HG02840 (cell line): ENCODE results near the gene DSP.

ENCODE experiments used
- ATAC-seq: cut with Tn5 transposase; IDR thresholded peaks from one replicate; pipeline ENCODE4 v1.9.1; 2021; ENCODE audit warnings: mild to moderate bottlenecking, moderate library complexity, moderate number of reproducible peaks; ENCODE audit not compliant: unreplicated experiment, low FRiP score

Gene DSP, protein sequence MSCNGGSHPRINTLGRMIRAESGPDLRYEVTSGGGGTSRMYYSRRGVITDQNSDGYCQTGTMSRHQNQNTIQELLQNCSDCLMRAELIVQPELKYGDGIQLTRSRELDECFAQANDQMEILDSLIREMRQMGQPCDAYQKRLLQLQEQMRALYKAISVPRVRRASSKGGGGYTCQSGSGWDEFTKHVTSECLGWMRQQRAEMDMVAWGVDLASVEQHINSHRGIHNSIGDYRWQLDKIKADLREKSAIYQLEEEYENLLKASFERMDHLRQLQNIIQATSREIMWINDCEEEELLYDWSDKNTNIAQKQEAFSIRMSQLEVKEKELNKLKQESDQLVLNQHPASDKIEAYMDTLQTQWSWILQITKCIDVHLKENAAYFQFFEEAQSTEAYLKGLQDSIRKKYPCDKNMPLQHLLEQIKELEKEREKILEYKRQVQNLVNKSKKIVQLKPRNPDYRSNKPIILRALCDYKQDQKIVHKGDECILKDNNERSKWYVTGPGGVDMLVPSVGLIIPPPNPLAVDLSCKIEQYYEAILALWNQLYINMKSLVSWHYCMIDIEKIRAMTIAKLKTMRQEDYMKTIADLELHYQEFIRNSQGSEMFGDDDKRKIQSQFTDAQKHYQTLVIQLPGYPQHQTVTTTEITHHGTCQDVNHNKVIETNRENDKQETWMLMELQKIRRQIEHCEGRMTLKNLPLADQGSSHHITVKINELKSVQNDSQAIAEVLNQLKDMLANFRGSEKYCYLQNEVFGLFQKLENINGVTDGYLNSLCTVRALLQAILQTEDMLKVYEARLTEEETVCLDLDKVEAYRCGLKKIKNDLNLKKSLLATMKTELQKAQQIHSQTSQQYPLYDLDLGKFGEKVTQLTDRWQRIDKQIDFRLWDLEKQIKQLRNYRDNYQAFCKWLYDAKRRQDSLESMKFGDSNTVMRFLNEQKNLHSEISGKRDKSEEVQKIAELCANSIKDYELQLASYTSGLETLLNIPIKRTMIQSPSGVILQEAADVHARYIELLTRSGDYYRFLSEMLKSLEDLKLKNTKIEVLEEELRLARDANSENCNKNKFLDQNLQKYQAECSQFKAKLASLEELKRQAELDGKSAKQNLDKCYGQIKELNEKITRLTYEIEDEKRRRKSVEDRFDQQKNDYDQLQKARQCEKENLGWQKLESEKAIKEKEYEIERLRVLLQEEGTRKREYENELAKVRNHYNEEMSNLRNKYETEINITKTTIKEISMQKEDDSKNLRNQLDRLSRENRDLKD (N-terminal part only)

DNA sequence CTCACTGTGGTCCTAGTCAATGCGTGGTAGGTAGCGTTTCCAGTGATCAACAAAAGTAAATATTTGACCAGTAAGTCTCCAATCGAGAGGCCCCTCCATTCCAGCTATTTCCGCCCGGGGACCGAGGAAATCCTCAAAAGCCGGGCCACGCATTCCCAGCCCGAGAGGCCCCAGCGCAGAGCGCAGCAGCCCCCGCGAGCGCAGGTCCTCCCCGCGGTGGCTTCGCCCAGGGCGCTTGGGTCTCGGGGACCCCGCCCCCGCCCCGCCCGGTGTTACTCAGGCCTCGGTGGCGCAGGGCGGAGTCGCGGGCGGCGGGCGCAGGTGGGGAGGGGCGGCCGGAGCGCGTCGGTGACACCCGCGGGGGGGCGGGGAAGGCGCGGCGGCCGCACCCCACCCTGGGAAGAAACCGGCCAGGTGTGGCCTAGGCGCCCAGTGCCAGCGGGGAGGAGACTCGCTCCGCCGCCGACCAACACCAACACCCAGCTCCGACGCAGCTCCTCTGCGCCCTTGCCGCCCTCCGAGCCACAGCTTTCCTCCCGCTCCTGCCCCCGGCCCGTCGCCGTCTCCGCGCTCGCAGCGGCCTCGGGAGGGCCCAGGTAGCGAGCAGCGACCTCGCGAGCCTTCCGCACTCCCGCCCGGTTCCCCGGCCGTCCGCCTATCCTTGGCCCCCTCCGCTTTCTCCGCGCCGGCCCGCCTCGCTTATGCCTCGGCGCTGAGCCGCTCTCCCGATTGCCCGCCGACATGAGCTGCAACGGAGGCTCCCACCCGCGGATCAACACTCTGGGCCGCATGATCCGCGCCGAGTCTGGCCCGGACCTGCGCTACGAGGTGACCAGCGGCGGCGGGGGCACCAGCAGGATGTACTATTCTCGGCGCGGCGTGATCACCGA is at the start of gene DSP:
Gene DSP, plus strand, starts transcription at position 497 of the 890 bp plus-strand sequence. Its CDS starts 245 bp downstream, at position 742.
- ATAC-seq: no peak

DNA sequence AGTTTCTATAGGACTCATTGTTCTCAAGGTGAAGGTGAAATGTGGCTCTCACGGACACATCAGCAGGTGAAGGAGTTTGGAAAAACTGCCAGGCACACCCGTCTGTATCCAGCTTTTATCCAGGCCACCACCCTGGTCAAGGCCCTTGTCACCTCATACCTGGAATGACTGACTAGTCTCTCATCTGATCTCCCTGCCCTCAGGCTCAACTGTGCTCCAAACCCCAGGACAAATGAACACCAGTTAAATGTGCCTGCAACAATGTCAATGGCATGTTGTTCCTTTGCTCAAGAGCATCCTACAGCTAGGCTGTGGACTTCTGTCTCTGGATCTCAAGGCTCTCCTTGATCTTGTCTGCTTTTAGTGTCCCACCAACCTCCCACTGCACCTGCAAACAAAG is 47.6 kb upstream of the DSP start:
- ATAC-seq: no peak

DNA sequence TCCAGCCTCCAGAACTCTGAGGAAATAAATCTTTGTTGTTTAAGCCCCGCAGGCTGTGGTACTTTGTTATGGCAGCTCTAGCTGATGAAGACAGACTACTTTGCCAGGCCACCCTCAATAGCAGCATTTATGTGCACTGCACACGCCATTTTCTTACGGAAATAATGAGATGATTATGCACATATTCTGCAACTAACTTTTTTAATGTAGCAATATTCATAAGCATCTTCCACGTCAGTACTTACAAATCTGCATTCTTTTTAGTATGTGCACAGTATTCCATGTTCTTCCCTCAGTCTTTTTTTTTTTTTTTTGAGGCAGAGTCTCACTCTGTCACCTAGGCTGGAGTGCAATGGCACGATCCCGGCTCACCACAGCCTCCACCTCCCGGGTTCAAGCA is 46.8 kb upstream of the DSP start:
- no peak for ATAC-seq

DNA sequence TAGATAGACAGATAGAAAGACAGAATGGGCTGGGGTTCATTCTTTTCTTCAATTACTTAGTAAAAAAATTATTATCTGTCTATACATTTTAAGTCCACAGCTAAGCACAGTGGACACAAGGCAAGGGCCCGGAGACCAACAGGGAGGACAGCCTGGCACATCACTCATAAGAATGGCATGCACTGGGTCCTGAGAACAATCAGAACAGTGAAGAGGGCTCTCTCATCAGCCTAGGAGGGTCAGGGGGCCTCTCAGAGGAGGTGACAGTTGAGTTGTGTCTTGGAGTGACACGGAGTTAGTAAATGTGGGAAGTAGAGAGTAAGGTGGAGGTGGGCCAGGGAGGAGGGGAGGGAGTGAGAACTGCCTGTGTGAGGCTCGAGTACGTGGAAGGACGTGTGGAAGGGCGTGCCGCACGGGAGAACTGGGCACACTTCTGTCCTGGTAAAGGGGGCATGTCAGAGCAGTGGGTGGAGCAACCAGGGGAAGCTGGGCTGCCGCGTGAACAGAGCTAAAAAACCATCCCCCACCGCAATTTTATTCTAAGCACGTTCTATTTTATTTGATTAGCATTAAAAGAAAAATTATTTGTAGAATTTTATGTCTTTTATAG is 45.1 kb upstream of the DSP start:
- no peak for ATAC-seq

DNA sequence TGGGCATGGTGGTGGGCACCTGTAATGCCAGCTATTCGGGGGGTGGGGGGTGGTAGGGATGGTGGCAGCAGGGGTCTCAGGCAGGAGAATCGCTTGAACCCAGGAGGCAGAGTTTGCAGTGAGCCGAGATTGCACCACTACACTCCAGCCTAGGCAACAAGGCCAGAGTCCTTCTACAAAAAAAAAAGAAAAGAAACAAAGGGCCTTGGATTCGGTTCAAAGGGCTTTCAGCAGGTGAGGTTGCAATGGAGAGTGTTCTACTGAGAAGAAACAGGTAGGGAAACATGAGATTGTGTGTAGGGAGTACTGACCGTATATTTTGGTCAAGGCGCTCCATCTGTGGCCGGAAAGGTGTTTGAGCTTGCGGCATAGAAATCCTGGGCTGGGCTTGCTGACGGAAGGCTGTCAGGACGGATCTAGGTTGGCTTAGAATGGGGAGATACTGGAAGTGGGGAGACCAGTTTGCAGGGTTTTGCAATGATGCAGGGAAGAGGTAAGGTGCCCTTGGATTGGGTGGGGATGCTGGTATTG is 40.7 kb upstream of the DSP start:
- ATAC-seq: no peak

DNA sequence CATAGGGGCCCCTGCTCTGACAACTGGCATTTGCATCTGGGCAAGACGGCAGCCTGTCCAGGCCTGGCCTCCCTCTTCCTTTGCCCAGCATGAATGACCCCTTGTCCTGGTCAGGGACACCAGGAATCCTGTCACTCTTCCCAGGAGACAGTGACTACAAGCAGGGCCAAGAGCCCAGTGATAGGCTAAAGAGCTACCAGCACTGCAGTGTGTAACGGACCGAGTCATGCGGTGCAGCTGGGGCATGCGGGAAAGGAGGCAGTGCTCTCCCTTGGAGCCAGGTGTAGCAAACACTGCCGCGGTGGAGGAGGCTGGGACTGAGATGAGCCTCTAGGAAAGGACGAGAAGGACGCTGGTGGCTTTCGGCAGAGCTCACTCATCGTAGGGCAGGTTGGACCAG is 38.7 kb upstream of the DSP start:
- ATAC-seq: no peak

DNA sequence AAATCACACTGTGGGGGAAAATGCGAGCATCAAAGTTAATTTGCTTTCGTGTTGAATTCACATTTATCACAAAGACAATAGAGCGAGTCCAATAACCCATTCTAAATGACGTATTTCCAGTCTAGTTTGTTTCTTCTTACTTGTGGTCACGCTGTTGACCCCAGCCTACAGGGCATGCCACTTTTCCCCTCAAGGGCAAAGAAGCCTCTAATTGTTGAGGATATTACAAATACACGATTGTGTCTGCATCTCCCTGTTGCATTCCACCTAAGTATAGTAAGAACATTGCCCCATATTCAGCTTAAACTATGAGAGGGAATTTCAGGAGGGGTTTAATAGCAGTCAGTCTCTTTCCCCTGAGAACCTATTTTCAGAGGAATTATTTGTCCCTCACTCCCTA is 37.4 kb upstream of the DSP start:
- ATAC-seq: no peak

DNA sequence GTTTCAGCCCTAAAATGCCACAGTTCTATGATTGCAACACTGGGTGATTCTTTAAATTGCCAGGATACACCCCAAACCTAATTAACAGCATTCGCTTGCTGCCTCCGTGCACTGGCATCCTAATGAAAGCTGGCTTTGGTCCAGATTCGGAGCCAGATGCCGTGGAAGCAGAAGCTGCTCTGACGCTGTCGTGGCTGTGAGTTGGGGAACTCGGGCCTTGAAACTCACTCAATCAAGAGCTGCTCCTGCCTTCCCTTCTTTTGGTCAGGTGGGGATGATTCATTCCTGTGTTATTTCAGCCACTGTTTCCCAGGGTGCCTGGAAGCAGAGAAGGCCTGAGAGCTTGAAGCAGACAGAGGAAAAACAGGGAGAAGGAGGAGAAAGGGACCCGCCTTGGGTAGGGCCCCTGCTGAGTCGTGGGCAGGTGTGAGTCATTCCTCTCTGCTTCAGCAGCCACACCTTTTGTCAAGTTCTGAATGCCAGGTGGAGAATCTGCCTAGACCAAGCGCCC is 36.2 kb upstream of the DSP start:
- ATAC-seq: no peak

DNA sequence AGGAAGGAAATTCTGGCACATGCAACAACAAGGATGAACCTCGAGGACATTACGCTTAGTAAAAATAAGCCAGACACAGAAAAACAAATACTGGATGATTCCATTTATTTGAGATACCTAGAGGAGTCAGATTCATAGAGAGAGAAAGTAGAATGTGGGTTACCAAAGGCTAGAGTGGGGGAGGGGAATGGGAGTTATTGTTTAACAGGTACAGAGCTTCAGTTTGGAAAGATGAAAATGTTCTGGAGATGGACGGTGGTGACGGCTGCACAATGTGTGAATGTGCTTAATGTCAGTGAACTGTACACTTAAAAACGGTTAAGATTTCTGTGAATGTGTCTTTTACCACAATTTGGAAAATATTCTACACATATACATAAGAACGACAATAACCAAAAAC is 33.9 kb upstream of the DSP start:
- no peak for ATAC-seq

DNA sequence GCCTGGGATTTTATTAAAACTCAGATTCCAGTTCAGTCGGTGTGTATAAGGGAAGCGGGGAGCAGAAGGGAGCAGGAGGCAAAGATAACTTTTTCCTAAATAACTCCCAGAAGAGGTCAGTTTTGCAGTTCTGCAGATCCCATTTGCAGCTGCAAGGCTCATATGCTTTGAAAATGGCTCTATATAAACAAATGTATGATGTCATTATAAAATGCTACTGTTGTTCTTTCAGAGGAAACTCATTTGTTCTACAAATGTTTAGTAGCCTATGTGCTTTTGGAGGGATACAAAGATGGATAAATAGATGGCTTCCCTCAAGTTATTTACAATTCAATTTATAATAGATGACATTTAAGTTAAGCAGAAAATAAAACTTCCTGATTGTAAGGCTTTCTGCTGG is 29.2 kb upstream of the DSP start:
- ATAC-seq: no peak

DNA sequence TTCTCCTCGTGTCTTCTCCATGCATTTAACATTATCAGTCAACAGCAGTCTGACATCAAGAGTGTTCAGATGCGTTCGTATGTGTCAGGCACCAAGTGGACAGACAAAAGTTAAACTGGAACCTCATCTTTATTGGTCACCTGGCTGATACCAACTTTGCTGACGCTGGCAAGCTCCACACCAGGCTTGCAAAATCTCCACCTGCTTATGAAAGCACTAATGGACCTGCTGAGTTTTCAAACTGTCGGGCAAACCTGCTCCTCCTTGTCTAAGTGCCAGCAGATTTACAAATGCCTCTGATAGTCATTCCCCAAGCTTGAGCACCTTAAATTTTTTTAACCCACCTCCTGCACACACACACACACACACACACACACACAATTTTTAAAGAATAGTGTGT is 27.9 kb upstream of the DSP start:
- no peak for ATAC-seq

DNA sequence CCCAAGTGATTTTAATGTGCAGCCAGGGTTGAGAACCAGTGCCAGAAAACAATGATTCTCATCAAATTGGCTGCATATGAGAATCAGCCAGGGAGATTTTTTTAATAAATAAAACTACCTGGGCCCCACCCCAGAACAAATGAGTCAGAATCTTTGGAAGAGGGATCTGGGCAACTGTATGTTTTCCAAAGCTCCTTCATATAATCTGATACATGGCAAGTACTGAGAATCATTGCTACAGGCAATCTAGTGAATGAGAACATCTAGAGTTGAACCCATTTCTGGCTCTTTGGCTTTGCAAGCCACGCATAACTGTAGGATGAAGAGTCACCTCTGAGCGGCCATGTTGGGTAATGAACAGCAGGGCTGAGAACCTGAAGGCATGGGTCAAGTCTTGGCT is 26.1 kb upstream of the DSP start:
- no peak for ATAC-seq

DNA sequence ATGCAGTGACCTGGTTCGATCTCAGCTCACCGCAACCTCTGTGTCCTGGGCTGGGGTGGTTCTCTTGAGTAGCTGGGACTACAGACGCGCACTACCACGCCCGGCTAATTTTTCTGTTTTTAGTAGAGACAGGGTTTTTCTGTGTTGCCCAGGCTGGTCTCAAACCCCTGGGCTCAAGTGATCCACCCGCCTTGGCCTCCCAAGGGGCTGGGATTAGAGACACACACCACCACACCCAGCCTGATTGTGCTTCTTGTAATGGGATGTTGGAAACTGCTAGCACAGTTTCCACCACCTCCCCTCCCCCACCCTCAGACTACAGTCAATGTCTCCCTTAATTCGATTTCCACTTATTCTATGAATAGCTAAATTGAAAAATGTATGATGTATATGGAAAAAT is 22.6 kb upstream of the DSP start:
- no peak for ATAC-seq

DNA sequence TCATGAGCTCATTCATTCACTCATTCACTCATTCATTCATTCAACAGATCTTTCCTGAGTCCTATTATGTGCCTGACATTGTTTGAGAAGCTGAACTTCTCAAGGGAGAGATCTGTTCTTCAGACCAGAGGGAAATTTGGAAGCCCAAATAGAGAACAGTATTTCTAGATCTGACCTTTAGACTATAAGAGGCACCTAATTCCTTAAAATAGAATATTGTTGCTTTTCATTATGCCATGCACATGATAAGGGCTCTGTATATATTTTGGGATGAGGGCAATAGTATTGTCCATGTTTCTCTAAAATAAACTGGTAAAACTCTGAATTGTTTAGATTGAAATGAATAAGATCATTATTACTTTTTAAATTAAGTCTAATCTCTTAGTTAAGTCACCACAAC is 18.6 kb upstream of the DSP start:
- no peak for ATAC-seq

DNA sequence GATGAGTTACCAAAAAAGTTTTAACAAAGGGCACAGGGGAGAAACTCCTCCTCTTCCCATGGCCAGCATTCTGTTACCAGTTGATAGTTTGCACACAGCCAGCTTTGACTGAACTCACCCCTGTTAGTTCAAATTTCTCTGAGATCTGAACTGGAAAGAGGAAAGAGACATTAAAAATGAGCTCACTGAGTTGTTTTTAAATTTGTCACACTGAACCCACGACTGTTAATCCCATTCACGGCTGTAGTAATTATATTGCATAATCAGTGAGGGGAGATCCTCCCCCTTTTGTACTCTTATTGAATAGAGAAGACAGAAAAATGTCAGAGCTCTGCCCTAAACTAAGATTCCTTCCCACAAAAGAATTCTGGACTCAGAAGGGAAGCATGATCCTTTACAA is 17.5 kb upstream of the DSP start:
- ATAC-seq: no peak

DNA sequence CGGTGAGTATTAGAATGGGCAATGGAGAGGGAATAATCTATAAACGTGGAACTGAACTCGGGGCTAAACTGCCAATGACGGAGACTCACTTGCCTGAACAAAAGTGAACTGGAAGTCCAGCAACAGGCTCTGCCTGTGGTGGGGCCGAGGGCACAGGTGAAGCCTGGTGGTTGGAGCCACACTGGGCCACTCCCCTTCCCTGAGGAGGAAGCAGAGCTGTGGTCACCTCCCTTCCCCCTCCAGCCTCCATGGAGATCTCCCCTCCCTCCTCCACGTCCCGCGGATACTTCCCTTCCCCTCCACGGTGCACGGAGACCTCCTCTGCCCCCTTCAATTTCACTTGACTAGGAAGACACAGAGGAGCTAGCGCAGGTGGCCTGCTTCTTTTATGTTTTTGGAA is 14.7 kb upstream of the DSP start:
- ATAC-seq: no peak

DNA sequence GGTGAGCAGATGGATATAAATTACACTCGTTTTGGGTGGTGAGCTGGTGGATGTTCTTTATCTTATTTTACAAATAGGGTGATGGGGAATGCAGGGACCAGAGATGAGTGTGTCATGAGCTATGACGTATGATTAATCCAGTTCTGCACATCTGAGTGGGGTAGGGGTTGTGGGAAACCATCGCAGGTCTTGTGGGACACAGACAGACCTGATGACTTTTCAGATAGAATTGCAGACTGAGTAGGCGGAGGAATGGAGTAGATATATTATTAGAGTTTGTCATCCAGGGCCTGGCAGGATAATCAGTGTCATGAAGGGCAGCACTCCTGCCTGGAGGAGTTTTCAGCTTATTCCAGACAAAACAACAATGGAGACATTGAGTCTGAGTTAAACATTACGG is 12.9 kb upstream of the DSP start:
- ATAC-seq: no peak

DNA sequence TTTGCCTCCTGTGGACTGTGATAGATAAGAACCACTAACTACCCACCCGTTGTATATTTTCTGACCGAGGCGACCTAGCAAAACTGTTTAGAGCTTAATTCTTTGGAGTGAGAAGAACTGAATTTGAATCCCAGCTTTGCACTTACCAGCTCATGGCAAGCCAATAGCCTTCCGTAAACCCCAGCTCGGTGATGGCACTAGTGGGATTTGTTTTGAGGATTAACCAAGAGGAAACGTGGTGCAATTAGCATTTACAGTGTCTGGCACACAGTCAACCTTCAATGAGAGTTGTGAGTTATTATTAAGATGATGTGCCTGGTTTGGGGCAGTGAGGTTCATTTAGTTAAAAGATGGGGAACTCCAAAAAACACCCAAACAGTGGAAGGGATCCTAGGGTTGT is 12.3 kb upstream of the DSP start:
- ATAC-seq: no peak

DNA sequence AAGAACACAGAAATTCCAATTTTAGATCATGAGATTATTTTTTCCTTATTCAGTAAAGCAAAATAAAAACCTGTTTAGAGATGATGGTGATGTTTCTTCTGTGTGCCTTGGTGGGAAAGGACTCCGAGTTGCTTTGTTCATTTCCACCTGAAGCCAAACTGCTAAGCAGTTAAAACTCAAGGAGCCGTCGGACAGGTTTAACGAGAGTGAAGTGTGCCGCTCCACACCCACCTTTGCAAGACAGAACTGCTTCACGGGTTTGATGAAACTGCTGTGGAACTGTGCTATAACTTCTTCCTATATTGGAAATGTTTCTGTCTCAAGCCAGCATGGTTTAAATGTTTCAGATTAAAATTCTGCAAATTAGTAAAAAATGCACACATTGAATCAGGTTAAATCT is 9.2 kb upstream of the DSP start:
- ATAC-seq: no peak
